Dermis microvascular lymphatic vessel endothelial cell (primary cell): ENCODE data around the gene USP31. TPM values are rescaled to one million over a fixed set of nuclear protein-coding genes. Genes with fewer than 3 reads are reported as not detected.

Experiments
- DNase-seq, 2 donors: peaks; one replicate each; pipeline versions ENCODE4 v3.0.0 to v3.0.0-alpha.2; 2010; ENCODE audit warnings: low read depth in 2 of 2
- total RNA-seq: library from RNA; depleted of rRNA; stranded (reverse); fragments of >200 nt; gene quantifications from 2 replicates; pipeline ENCODE4 v1.2.1, GENCODE V29; 2014

The USP31 gene, protein sequence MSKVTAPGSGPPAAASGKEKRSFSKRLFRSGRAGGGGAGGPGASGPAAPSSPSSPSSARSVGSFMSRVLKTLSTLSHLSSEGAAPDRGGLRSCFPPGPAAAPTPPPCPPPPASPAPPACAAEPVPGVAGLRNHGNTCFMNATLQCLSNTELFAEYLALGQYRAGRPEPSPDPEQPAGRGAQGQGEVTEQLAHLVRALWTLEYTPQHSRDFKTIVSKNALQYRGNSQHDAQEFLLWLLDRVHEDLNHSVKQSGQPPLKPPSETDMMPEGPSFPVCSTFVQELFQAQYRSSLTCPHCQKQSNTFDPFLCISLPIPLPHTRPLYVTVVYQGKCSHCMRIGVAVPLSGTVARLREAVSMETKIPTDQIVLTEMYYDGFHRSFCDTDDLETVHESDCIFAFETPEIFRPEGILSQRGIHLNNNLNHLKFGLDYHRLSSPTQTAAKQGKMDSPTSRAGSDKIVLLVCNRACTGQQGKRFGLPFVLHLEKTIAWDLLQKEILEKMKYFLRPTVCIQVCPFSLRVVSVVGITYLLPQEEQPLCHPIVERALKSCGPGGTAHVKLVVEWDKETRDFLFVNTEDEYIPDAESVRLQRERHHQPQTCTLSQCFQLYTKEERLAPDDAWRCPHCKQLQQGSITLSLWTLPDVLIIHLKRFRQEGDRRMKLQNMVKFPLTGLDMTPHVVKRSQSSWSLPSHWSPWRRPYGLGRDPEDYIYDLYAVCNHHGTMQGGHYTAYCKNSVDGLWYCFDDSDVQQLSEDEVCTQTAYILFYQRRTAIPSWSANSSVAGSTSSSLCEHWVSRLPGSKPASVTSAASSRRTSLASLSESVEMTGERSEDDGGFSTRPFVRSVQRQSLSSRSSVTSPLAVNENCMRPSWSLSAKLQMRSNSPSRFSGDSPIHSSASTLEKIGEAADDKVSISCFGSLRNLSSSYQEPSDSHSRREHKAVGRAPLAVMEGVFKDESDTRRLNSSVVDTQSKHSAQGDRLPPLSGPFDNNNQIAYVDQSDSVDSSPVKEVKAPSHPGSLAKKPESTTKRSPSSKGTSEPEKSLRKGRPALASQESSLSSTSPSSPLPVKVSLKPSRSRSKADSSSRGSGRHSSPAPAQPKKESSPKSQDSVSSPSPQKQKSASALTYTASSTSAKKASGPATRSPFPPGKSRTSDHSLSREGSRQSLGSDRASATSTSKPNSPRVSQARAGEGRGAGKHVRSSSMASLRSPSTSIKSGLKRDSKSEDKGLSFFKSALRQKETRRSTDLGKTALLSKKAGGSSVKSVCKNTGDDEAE (N-terminal part only)
- 15.0 and 28.1 TPM in 2 replicates for total RNA-seq

DNA sequence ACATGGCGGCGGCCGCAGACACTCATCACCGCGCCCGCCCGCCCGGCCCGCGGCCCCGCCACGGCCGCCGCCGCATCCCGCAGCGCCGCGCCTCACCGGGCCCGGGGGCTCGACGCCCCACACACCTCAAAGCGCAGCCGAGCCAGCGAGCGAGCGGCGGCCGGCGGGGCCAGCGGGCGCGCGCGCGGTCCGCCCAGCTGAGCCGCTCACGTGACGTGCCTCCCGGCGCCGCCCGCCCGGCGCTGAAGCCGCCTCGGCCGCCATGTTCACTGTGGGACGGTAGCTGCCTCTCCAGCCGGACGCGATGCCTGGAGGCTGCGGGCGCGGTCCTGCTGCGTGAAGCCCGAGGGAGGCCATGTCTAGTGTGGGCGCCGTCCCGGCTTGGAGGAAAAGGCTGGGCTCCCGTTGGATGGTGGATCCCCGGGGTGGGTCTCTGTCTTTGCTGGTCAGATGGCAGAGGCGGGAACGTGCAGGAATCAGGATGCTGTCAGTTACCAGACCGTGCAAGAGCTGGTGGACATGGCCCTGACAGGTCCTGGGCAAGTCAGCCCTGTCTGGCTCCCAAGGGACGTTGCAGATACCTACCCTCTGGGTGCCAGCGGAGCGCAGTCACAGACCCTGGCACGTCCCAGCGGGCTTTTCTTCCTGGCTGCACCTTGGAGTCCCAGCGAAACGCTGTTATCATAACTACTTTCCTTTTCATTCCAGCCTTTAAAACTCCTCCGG, at the start of gene USP31:
Gene USP31, minus strand, starts transcription at position 186 of the 726 bp plus-strand sequence. Its CDS starts 182 bp downstream, at position 4.
- peak; percentile 89 to 97 for DNase-seq

DNA sequence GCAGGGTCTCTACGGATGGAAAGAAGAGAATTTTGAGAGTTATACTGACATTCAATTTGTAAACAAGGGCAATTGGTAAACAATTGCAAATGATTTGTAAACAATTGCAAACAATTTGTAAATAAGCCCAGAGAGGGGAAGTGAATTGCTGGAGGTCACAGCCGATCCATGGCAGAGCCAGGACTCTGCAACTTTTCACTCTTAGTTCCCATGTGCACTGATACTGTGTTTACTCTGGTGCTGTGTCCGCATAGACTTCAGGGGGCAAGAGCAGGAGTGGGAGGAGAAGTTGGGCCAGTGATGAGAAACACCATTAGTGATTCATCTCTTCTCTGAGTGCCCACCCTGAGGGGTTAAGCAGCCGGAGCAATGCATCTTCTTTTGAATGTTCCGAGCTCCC, 47.3 kb upstream of the USP31 start:
- no peak for DNase-seq

- DNase-seq: no peak
Measured at GRCh38 chr16:23195366-23195978, 46.2 kb upstream of the USP31 start.

GRCh38 chr16:23194497-23195221, 45.4 kb upstream of the USP31 start:
- DNase-seq: no peak

DNA sequence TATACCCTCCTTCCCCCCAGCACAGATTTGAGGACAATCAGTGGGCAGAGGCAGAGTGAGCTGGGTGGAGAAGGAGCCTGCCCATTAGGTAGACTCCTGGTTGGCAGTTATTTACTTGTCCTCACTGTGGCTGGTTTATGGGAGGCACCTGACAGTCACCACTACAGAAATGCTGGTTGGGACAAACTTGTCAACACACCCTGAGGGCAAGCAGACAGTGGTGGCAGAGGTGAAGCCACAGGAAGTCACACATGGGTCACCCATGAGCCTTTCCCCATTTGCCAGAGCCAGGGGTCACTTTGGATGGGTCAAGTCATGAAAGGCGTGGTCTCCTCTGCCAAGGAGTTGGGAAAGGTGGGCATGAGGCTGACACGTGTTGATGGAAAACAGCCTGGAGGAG, 39.7 kb upstream of the USP31 start:
- no peak for DNase-seq

- DNase-seq: no peak
Measured at GRCh38 chr16:23187341-23187740, 38.1 kb upstream of the USP31 start.

- no peak for DNase-seq
Measured at GRCh38 chr16:23186171-23186570, 36.9 kb upstream of the USP31 start.

- DNase-seq: no peak
Measured at GRCh38 chr16:23185656-23186055, 36.4 kb upstream of the USP31 start.

DNA sequence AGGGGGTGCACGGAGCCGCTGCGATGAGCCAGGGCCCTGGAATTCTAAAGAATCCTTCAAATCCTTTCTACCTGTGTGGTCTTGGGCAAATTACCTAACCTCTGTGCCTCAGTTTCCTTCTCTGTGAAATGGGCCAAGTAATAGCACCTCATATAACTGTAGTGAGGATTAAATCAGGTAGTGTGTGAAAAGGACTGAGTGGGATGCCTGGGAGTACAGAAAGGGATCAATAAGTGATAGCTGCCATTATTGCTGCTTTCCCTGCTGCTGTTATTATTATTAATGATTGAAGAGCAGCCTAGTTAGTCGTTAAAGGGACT, 34.3 kb upstream of the USP31 start:
- no peak for DNase-seq

GRCh38 chr16:23182679-23183542, 33.7 kb upstream of the USP31 start, which contains the start of gene SCNN1G:
Gene SCNN1G, plus strand, starts transcription at chr16:23182745. Its CDS starts 3,527 bp downstream, at chr16:23186272.
- no peak for DNase-seq

DNA sequence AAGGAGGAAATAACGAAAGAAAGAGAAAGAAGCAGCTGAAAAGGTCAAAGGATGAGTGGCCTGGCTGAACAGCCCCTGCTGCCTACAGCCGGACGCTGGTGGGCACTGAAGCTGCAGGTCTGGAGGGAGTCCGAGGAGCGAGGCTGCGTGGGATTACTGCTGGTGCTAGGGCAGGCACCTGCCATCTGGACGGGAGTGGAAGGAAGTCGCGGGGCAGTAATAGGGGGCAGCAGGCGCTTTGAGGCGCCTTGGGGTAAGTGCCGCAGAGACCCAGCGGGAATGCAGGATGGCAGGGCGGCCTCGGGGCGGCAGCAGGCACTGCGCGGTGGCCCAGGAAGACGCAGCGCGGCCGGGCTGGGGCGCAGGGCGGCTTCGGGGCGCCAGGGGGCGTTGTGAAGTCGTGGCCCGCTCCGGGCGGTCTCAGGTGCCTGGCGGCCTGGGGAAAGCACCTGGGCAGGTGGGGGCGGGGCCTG, 33.0 kb upstream of the USP31 start:
- DNase-seq: peak; percentile 36 to 74

DNA sequence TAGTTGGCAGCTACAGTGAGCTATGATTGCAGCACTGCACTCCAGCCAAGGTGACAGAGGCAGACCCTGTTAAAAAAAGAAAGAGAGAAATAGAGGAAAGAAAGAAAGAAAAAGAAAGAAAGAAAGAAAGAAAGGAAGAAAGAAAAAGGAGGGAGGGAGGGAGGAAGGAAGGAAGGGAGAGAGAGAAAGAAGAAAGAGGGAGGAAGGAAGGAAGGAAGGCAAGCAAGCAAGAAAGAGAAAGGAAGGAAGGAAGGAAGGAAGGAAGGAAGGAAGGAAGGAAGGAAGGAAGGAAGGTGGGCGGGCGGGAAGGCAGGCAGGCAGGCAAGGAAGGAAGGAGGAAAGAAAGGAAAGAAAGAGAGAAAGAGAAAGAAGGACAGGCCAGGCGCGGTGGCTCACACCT, 32.3 kb upstream of the USP31 start:
- DNase-seq: no peak

GRCh38 chr16:23175651-23176050, 26.4 kb upstream of the USP31 start:
- no peak for DNase-seq

- DNase-seq: peak in 1 of 2 donors; percentile 36
Measured at GRCh38 chr16:23174622-23175021, 25.4 kb upstream of the USP31 start.

DNA sequence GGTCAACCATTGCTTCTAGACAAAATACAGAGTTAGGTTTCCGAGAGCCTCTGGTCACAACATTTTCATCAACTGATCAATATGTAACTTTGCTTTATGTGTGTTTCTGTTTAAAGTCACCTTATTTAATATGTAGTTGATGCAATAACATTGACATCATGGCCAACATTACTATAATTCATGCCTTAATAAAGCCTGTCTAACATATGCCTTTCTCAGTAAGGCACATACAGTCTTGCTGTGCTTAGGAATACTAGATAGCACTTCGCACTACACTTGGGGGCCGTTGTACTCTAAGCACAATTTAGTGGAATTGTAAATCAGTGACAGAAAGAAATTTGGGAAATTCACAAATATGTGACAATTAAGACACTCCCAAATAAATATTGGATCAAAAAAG, 23.7 kb upstream of the USP31 start:
- no peak for DNase-seq

DNA sequence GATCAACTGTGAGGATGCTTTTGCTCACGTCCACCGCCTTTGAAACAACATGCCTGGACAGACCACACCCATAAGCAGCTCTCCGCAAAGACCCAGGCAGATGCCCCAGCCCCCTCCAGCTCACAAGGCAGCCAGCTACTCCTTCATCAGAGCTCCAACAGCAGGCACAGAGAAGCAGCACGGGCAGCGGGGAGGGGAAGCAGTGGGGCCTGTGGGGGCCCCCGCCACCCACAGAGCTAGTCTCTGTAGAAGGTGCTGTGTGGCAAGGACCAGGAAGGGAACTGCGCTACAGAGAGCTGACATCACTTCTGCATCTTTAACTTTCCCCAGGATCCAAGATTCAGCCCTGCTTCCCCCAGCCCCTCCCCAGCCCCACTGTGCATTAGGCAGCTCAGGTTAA, 23.3 kb upstream of the USP31 start:
- no peak for DNase-seq

GRCh38 chr16:23164736-23165135, 15.5 kb upstream of the USP31 start:
- DNase-seq: no peak

GRCh38 chr16:23163921-23164320, 14.7 kb upstream of the USP31 start:
- no peak for DNase-seq

GRCh38 chr16:23160574-23160973, 11.3 kb upstream of the USP31 start:
- DNase-seq: no peak
